ENCODE results near the gene PTPRN2. TPM values are rescaled to one million over a fixed set of nuclear protein-coding genes. Genes with fewer than 3 reads are reported as not detected.

The PTPRN2 gene
- total RNA-seq, 1 donor from 2014 or later, result 0.41 TPM

- Mint-ChIP-seq H3K9me3 (no peaks in the 10 kb centered on the region), H3K4me1 (ENCODE audit: low read depth) (peaks cover 10% of the 10 kb centered on the region), H3K4me3 (no peak overlapping the region), H3K27me3 (ENCODE audit: insufficient read depth) (peaks cover 2% of the 10 kb centered on the region), H3K27ac (no peak overlapping the region), H3K36me3 (ENCODE audit: low read depth) (no peaks in the 10 kb centered on the region)
- intact Hi-C loops (cut with micrococcal nuclease), result no loop called here
- DNase-seq (ENCODE audit: low spot score), result no peak
Measured at GRCh38 chr7:157660971-157661610, 926.5 kb downstream of the PTPRN2 start.

GRCh38 chr7:157658851-157659412 lies 928.7 kb downstream of the PTPRN2 start:
- H3K27me3 Mint-ChIP-seq (ENCODE audit: insufficient read depth), result peaks cover 2% of the 10 kb centered on the region
- intact Hi-C loops (cut with micrococcal nuclease), result no loop called here
- H3K4me3 Mint-ChIP-seq, result no peak overlapping the region
- no peaks in the 10 kb centered on the region for H3K36me3 Mint-ChIP-seq (ENCODE audit: low read depth)
- DNase-seq (ENCODE audit: low spot score), result no peak
- H3K9me3 Mint-ChIP-seq, result no peaks in the 10 kb centered on the region
- no peak overlapping the region for H3K27ac Mint-ChIP-seq
- peaks cover 10% of the 10 kb centered on the region for H3K4me1 Mint-ChIP-seq (ENCODE audit: low read depth)

DNA sequence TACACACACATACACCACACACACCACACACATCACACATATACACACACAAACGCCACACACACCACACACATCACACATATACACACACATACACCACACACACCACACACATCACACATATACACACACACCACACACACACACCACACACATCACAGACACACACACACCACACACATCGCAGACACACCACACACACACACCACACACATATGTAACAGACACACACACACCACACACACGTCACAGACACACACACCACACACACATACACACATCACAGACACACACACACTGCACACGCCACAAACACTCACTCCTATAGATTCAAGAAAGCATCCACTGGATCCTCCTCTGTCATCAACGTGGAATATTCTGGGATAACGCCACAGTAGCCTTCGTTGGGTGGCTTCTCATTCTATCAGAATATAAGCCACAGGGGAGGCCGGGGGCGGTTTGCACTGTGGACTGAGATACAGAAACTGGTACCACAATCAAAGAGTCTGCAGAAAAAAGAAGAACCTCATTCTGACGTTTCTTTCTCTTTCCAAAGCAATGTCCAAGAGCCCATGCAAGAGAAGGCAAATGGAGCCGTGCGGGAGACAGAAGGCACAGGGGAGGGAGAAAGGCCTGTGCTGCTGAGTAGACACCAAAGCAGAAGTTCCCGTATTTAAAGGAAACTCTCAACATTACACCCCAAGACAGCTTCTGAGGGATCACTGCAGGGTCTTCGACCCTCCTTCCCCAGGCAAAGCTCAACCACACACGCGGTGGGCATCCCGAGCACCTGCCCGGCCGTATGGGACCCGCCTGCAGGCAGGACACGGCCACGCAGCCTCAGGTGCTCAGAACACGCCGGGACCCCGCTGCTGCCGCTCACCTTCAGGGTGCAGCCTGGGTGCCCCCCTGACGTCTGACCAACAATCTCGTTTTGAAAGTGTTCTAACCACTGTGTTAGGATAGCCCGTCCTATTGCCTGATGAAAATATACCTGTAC lies 929.6 kb downstream of the PTPRN2 start:
- Mint-ChIP-seq H3K9me3 (no peaks in the 10 kb centered on the region), H3K4me1 (ENCODE audit: low read depth) (peaks cover 10% of the 10 kb centered on the region), H3K36me3 (ENCODE audit: low read depth) (no peaks in the 10 kb centered on the region), H3K27ac (no peak overlapping the region), H3K27me3 (ENCODE audit: insufficient read depth) (peaks cover 2% of the 10 kb centered on the region), H3K4me3 (no peak overlapping the region)
- intact Hi-C loops (cut with micrococcal nuclease), result no loop called here
- DNase-seq (ENCODE audit: low spot score), result no peak

- H3K4me3 Mint-ChIP-seq, result no peak overlapping the region
- peaks cover 2% of the 10 kb centered on the region for H3K27me3 Mint-ChIP-seq (ENCODE audit: insufficient read depth)
- no peaks in the 10 kb centered on the region for H3K36me3 Mint-ChIP-seq (ENCODE audit: low read depth)
- no peak for DNase-seq (ENCODE audit: low spot score)
- H3K27ac Mint-ChIP-seq, result no peak overlapping the region
- intact Hi-C loops (cut with micrococcal nuclease), result no loop called here
- H3K9me3 Mint-ChIP-seq, result no peaks in the 10 kb centered on the region
- peaks cover 10% of the 10 kb centered on the region for H3K4me1 Mint-ChIP-seq (ENCODE audit: low read depth)
Measured at GRCh38 chr7:157656195-157656769, 931.3 kb downstream of the PTPRN2 start.

GRCh38 chr7:157654350-157654749 lies 933.3 kb downstream of the PTPRN2 start:
- Mint-ChIP-seq H3K27ac (no peak overlapping the region), H3K27me3 (ENCODE audit: insufficient read depth) (no peaks in the 10 kb centered on the region), H3K4me3 (no peak overlapping the region), H3K4me1 (ENCODE audit: low read depth) (no peaks in the 10 kb centered on the region), H3K9me3 (no peaks in the 10 kb centered on the region), H3K36me3 (ENCODE audit: low read depth) (no peaks in the 10 kb centered on the region)
- no peak for DNase-seq (ENCODE audit: low spot score)
- intact Hi-C loops (cut with micrococcal nuclease), result no loop called here

DNA sequence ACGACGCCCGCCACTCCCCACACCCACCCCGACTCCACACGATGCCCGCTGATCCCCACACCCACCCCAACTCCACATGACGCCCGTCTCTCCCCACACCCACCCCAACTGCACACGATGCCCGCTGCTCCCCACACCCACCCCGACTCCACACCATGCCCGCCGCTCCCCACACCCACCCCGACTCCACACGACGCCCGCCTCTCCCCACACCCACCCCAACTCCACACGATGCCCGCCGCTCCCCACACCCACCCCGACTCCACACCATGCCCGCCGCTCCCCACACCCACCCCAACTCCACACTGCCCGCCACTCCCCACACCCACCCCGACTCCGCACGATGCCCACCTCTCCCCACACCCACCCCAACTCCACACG lies 933.8 kb downstream of the PTPRN2 start:
- Mint-ChIP-seq H3K4me1 (ENCODE audit: low read depth) (no peaks in the 10 kb centered on the region), H3K9me3 (no peaks in the 10 kb centered on the region), H3K27me3 (ENCODE audit: insufficient read depth) (no peaks in the 10 kb centered on the region), H3K27ac (no peak overlapping the region), H3K4me3 (no peak overlapping the region), H3K36me3 (ENCODE audit: low read depth) (no peaks in the 10 kb centered on the region)
- intact Hi-C loops (cut with micrococcal nuclease), result no loop called here
- no peak for DNase-seq (ENCODE audit: low spot score)

- intact Hi-C loops (cut with micrococcal nuclease), result no loop called here
- Mint-ChIP-seq H3K4me1 (ENCODE audit: low read depth) (no peaks in the 10 kb centered on the region), H3K4me3 (no peak overlapping the region), H3K36me3 (ENCODE audit: low read depth) (no peaks in the 10 kb centered on the region), H3K9me3 (no peaks in the 10 kb centered on the region), H3K27me3 (ENCODE audit: insufficient read depth) (no peaks in the 10 kb centered on the region), H3K27ac (no peak overlapping the region)
- no peak for DNase-seq (ENCODE audit: low spot score)
Measured at GRCh38 chr7:157652954-157653826, 934.4 kb downstream of the PTPRN2 start.

DNA sequence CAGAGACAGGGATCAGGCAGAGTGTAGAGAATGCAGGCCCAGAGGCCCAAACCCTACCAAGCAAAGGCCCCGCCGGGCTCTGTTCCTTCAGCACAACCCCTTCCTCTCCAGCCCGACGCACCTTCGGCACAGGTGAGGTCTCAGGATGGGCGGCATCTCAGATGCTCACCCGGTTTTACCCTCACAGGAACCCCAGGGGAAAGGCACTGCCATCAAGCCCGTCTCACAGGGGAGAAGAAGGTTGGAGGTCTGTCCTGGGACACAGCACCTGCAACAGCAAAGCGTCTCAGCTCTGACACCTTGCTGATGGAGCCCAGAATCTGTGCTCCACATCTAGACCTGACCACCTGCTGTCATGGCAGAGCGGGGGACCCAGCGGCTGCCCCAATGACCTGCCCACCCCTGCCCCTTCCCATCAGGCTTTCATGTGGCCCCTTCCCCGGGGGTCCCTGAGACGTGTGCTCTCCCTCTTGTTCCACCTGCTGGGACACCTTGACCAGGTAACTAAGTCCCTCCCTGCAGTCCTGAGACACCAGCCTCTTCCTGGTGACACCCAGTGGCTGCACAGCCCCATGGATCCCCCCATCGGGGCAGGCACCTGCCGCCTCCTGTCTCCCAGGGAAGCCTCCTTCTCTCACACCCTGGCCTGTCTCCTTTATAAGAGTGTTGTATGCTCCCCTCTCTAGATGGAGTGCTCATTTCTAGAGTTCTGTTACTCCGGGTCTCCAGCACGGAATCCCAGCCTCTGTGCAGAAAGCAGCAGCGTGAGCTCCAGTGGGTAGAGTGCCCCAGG lies 935.3 kb downstream of the PTPRN2 start:
- H3K36me3 Mint-ChIP-seq (ENCODE audit: low read depth), result no peaks in the 10 kb centered on the region
- H3K27me3 Mint-ChIP-seq (ENCODE audit: insufficient read depth), result no peaks in the 10 kb centered on the region
- H3K27ac Mint-ChIP-seq, result no peak overlapping the region
- no peaks in the 10 kb centered on the region for H3K9me3 Mint-ChIP-seq
- intact Hi-C loops (cut with micrococcal nuclease), result no loop called here
- H3K4me1 Mint-ChIP-seq (ENCODE audit: low read depth), result no peaks in the 10 kb centered on the region
- DNase-seq (ENCODE audit: low spot score), result no peak
- no peak overlapping the region for H3K4me3 Mint-ChIP-seq

GRCh38 chr7:157651366-157652160 lies 936.1 kb downstream of the PTPRN2 start:
- Mint-ChIP-seq H3K27me3 (ENCODE audit: insufficient read depth) (no peaks in the 10 kb centered on the region), H3K27ac (no peak overlapping the region), H3K4me3 (no peak overlapping the region), H3K9me3 (no peaks in the 10 kb centered on the region), H3K4me1 (ENCODE audit: low read depth) (no peaks in the 10 kb centered on the region), H3K36me3 (ENCODE audit: low read depth) (no peaks in the 10 kb centered on the region)
- DNase-seq (ENCODE audit: low spot score), result no peak
- intact Hi-C loops (cut with micrococcal nuclease), result no loop called here

DNA sequence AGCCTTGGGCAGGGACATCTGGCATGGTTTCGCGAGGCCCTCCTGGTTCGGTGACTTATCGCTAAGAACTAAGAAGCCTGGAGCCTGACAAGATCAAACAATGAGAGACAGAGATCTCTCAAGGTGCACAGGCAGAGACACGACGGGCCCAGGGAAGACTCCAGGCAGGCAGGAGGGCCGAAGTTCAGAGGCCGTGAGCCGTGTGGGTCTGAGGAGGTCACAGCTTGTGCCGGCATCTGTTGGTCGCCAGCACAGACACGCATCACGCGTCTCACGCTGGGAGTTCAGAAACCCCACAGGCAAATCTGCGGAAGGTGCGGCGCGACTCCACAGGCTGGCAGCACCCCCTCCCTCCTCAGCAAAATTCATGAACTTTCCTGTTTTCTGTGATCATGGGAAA lies 936.8 kb downstream of the PTPRN2 start:
- intact Hi-C loops (cut with micrococcal nuclease), result no loop called here
- Mint-ChIP-seq H3K27me3 (ENCODE audit: insufficient read depth) (no peaks in the 10 kb centered on the region), H3K9me3 (no peaks in the 10 kb centered on the region), H3K4me3 (no peak overlapping the region), H3K27ac (no peak overlapping the region), H3K4me1 (ENCODE audit: low read depth) (no peaks in the 10 kb centered on the region), H3K36me3 (ENCODE audit: low read depth) (no peaks in the 10 kb centered on the region)
- DNase-seq (ENCODE audit: low spot score), result no peak

GRCh38 chr7:157650131-157650631 lies 937.4 kb downstream of the PTPRN2 start:
- DNase-seq (ENCODE audit: low spot score), result no peak
- H3K27ac Mint-ChIP-seq, result no peak overlapping the region
- H3K36me3 Mint-ChIP-seq (ENCODE audit: low read depth), result no peaks in the 10 kb centered on the region
- no peaks in the 10 kb centered on the region for H3K4me1 Mint-ChIP-seq (ENCODE audit: low read depth)
- no peak overlapping the region for H3K4me3 Mint-ChIP-seq
- intact Hi-C loops (cut with micrococcal nuclease), result no loop called here
- no peaks in the 10 kb centered on the region for H3K9me3 Mint-ChIP-seq
- no peaks in the 10 kb centered on the region for H3K27me3 Mint-ChIP-seq (ENCODE audit: insufficient read depth)

All from activated T-helper 1 cell treated with anti-CD3 and anti-CD28 coated beads, Interleukin-12 subunit alpha, Interleukin-12 subunit beta, Interleukin-2, Interleukin-4 antibody, amounts not matched to agents 30 ng/mL and 10 ng/mL and 1 ng/mL, durations not matched to agents 14 hours and 24 hours and 36 hours (primary cell).